Fibroblast of upper back skin (primary cell): ENCODE measurements around the gene PTPRD.

Experiments
- DNase-seq: peaks from one replicate; pipeline ENCODE4 v3.0.0-alpha.2; 2013

PTPRD gene

GRCh38 chr9:10612641-10613398 lies at the start of gene PTPRD:
PTPRD (minus strand) TSS chr9:10613002.
- peak; percentile 59 for DNase-seq

GRCh38 chr9:10661994-10662393 lies 49.2 kb upstream of the PTPRD start:
- DNase-seq, result no peak

- DNase-seq, result no peak
Measured at GRCh38 chr9:10661376-10661775, 48.6 kb upstream of the PTPRD start.

- no peak for DNase-seq
Measured at GRCh38 chr9:10651012-10651411, 38.2 kb upstream of the PTPRD start.

GRCh38 chr9:10649076-10649475 lies 36.3 kb upstream of the PTPRD start:
- peak; percentile 59 for DNase-seq

- DNase-seq, result no peak
Measured at GRCh38 chr9:10633785-10634184, 21.0 kb upstream of the PTPRD start.

GRCh38 chr9:10614196-10614800 lies 1.5 kb upstream of the PTPRD start:
- peak; percentile 61 for DNase-seq

GRCh38 chr9:10613419-10613818 lies 617 bp upstream of the PTPRD start:
- no peak for DNase-seq

GRCh38 chr9:10605388-10605787 lies 7.4 kb downstream of the PTPRD start:
- no peak for DNase-seq

- no peak for DNase-seq
Measured at GRCh38 chr9:10604927-10605326, 7.9 kb downstream of the PTPRD start.

GRCh38 chr9:10597801-10598200 lies 15.0 kb downstream of the PTPRD start:
- DNase-seq, result no peak

- DNase-seq, result no peak
Measured at GRCh38 chr9:10594482-10594881, 18.3 kb downstream of the PTPRD start.

- no peak for DNase-seq
Measured at GRCh38 chr9:10586407-10586806, 26.4 kb downstream of the PTPRD start.

GRCh38 chr9:10571699-10572098 lies 41.1 kb downstream of the PTPRD start:
- no peak for DNase-seq

- no peak for DNase-seq
Measured at GRCh38 chr9:10566848-10567247, 46.0 kb downstream of the PTPRD start.

- peak; percentile 76 for DNase-seq
Measured at GRCh38 chr9:10562581-10563343, 50.0 kb downstream of the PTPRD start.

GRCh38 chr9:10548348-10548747 lies 64.5 kb downstream of the PTPRD start:
- no peak for DNase-seq

GRCh38 chr9:10538073-10538472 lies 74.7 kb downstream of the PTPRD start:
- no peak for DNase-seq

- DNase-seq, result no peak
Measured at GRCh38 chr9:10534850-10535249, 78.0 kb downstream of the PTPRD start.

- no peak for DNase-seq
Measured at GRCh38 chr9:10525972-10526371, 86.8 kb downstream of the PTPRD start.

- DNase-seq, result no peak
Measured at GRCh38 chr9:10523164-10523563, 89.6 kb downstream of the PTPRD start.

GRCh38 chr9:10512144-10512543 lies 100.7 kb downstream of the PTPRD start:
- no peak for DNase-seq

- no peak for DNase-seq
Measured at GRCh38 chr9:10488937-10489336, 123.9 kb downstream of the PTPRD start.

GRCh38 chr9:10479172-10479571 lies 133.6 kb downstream of the PTPRD start:
- no peak for DNase-seq
